ENCODE results near the gene CCDC50. TPM values are rescaled to one million over a fixed set of nuclear protein-coding genes. Genes with fewer than 3 reads are reported as not detected.

CCDC50 gene
- total RNA-seq, 1 donor from 2014 or later: 89.9 TPM

- Mint-ChIP-seq H3K36me3 (ENCODE audit: low read depth, unreplicated experiment) (no peaks in the 10 kb centered on the region), H3K27me3 (ENCODE audit: low read depth, unreplicated experiment) (no peaks in the 10 kb centered on the region), H3K4me1 (ENCODE audit: low read depth, unreplicated experiment) (peaks cover 10% of the 10 kb centered on the region), H3K27ac (ENCODE audit: unreplicated experiment) (no peak overlapping the region), H3K9me3 (ENCODE audit: unreplicated experiment) (peaks cover 4% of the 10 kb centered on the region), H3K4me3 (ENCODE audit: unreplicated experiment) (no peak overlapping the region)
- no peaks in the 10 kb centered on the region for H3K4me1 ChIP-seq (ENCODE audit: insufficient read depth, low read length)
- H3K27me3 ChIP-seq (ENCODE audit: insufficient read depth, low read length): no peaks in the 10 kb centered on the region
- no peak overlapping the region for H3K9ac ChIP-seq (ENCODE audit: low read length)
- H4K20me1 ChIP-seq (ENCODE audit: insufficient read depth, low read length): no peaks in the 10 kb centered on the region
- no peaks in the 10 kb centered on the region for H3K9me3 ChIP-seq (ENCODE audit: insufficient read depth, low read depth, low read length)
- H3K27ac ChIP-seq (ENCODE audit: low read depth, low read length): no peak overlapping the region
- H3K36me3 ChIP-seq (ENCODE audit: insufficient read depth, low read length): no peaks in the 10 kb centered on the region
- H2AFZ ChIP-seq (ENCODE audit: low read depth, low read length): no peak overlapping the region
- no peak overlapping the region for H3K4me3 ChIP-seq (ENCODE audit: insufficient read depth, low read depth, low read length)
- no peak overlapping the region for H3K4me2 ChIP-seq (ENCODE audit: low read length)
- H3K79me2 ChIP-seq (ENCODE audit: insufficient read depth, low read length): no peaks in the 10 kb centered on the region
- FAIRE-seq (no peak), DNase-seq (ENCODE audit: low read depth) (no peak)
- TF ChIP-seq EZH2 (IDR thresholded peaks at IDR 0.05; ENCODE audit: insufficient read depth, low read length) (no peak), CTCF (IDR thresholded peaks at IDR 0.05; ENCODE audit: insufficient read depth, low read depth, low read length) (no peak)
Measured at GRCh38 chr3:191316876-191317603, 12.2 kb upstream of the CCDC50 start.

GRCh38 chr3:191320316-191320715 lies 8.9 kb upstream of the CCDC50 start:
- FAIRE-seq: no peak
- no peak overlapping the region for H2AFZ ChIP-seq (ENCODE audit: low read depth, low read length)
- H3K27me3 ChIP-seq (ENCODE audit: insufficient read depth, low read length): no peaks in the 10 kb centered on the region
- H4K20me1 ChIP-seq (ENCODE audit: insufficient read depth, low read length): no peaks in the 10 kb centered on the region
- TF ChIP-seq EZH2 (IDR thresholded peaks at IDR 0.05; ENCODE audit: insufficient read depth, low read length) (no peak), CTCF (IDR thresholded peaks at IDR 0.05; ENCODE audit: insufficient read depth, low read depth, low read length) (no peak)
- no peaks in the 10 kb centered on the region for H3K4me1 ChIP-seq (ENCODE audit: insufficient read depth, low read length)
- H3K36me3 ChIP-seq (ENCODE audit: insufficient read depth, low read length): no peaks in the 10 kb centered on the region
- no peaks in the 10 kb centered on the region for H3K79me2 ChIP-seq (ENCODE audit: insufficient read depth, low read length)
- Mint-ChIP-seq H3K4me1 (ENCODE audit: low read depth, unreplicated experiment) (peaks cover 10% of the 10 kb centered on the region), H3K9me3 (ENCODE audit: unreplicated experiment) (peaks cover 6% of the 10 kb centered on the region), H3K27me3 (ENCODE audit: low read depth, unreplicated experiment) (no peaks in the 10 kb centered on the region), H3K27ac (ENCODE audit: unreplicated experiment) (no peak overlapping the region), H3K4me3 (ENCODE audit: unreplicated experiment) (no peak overlapping the region), H3K36me3 (ENCODE audit: low read depth, unreplicated experiment) (no peaks in the 10 kb centered on the region)
- H3K9ac ChIP-seq (ENCODE audit: low read length): no peak overlapping the region
- no peaks in the 10 kb centered on the region for H3K9me3 ChIP-seq (ENCODE audit: insufficient read depth, low read depth, low read length)
- H3K4me3 ChIP-seq (ENCODE audit: insufficient read depth, low read depth, low read length): no peak overlapping the region
- DNase-seq (ENCODE audit: low read depth): no peak
- H3K4me2 ChIP-seq (ENCODE audit: low read length): no peak overlapping the region
- no peak overlapping the region for H3K27ac ChIP-seq (ENCODE audit: low read depth, low read length)
